Natural killer cell (primary cell): Measurements from ENCODE around the gene EDIL3. TPM values are rescaled to one million over a fixed set of nuclear protein-coding genes. Genes with fewer than 3 reads are reported as not detected.

ENCODE experiments used
- ATAC-seq, 3 donors: fragments of 150-1000 bp in 2 of 3; fragments of 200-7000 bp in 1 of 3; cut with Tn5 transposase; 1 replicate in 1 of 3; 2 replicates in 2 of 3; pipeline ENCODE4 v1.10.0; 2021; ENCODE audit warnings: mild to moderate bottlenecking in 2 of 3, moderate library complexity in 2 of 3
- DNase-seq, 2 donors: peaks; one replicate each; pipeline versions ENCODE4 v3.0.0 to v3.0.0-alpha.2; 2013 to 2021; ENCODE audit warnings: mixed read lengths in 1 of 2
- H3K27ac ChIP-seq: one replicate; pipeline ENCODE4 v1.5.1; 2013; ENCODE audit warnings: mild to moderate bottlenecking, low read length
- H3K27me3 ChIP-seq: one replicate; pipeline ENCODE4 v1.6.1; 2013; ENCODE audit warnings: low read length; ENCODE audit not compliant: control insufficient read depth, insufficient read depth
- H3K36me3 ChIP-seq: one replicate; pipeline ENCODE4 v1.6.1; 2013; ENCODE audit warnings: low read length; ENCODE audit not compliant: control insufficient read depth, insufficient read depth
- H3K4me1 ChIP-seq: one replicate; pipeline ENCODE4 v1.6.1; 2013; ENCODE audit warnings: low read length; ENCODE audit not compliant: control insufficient read depth, insufficient read depth
- H3K4me3 ChIP-seq: one replicate; pipeline ENCODE4 v1.5.1; 2013; ENCODE audit warnings: low read length
- H3K9me3 ChIP-seq: one replicate; pipeline ENCODE4 v1.6.1; 2013; ENCODE audit warnings: low read length; ENCODE audit not compliant: control insufficient read depth, insufficient read depth
- H3K27ac Mint-ChIP-seq, 2 donors: one replicate each; pipeline ENCODE4 v1.8.0; 2022; ENCODE audit warnings: mild to moderate bottlenecking in 2 of 2, mixed read lengths in 2 of 2, moderate library complexity in 1 of 2
- H3K27me3 Mint-ChIP-seq, 2 donors: one replicate each; pipeline ENCODE4 v1.8.0; 2022; ENCODE audit warnings: low read depth in 2 of 2, mixed read lengths in 2 of 2
- H3K36me3 Mint-ChIP-seq: one replicate; pipeline ENCODE4 v1.8.0; 2022; ENCODE audit warnings: mixed read lengths
- H3K4me1 Mint-ChIP-seq, 2 donors: one replicate each; pipeline ENCODE4 v1.8.0; 2022; ENCODE audit warnings: mixed read lengths in 2 of 2
- H3K4me3 Mint-ChIP-seq: one replicate; pipeline ENCODE4 v1.8.0; 2022; ENCODE audit warnings: mild to moderate bottlenecking, moderate library complexity, mixed read lengths
- H3K9me3 Mint-ChIP-seq, 2 donors: one replicate each; pipeline ENCODE4 v1.8.0; 2022; ENCODE audit warnings: mixed read lengths in 2 of 2
- CTCF ChIP-seq: fragments of 200-600 bp; IDR thresholded peaks from one replicate; pipeline ENCODE4 v1.8.0; 2022; ENCODE audit warnings: antibody characterized with exemption
- WGBS: methylation state at CpG from one replicate; pipeline ENCODE4 v1.1.7; 2013; ENCODE audit warnings: missing lambda C conversion rate; ENCODE audit not compliant: insufficient coverage; 5-methylcytosine and 5-hydroxymethylcytosine counted together
- intact Hi-C: fragments of 100-400 bp; cut with micrococcal nuclease; formaldehyde crosslinking; loops from one replicate; pipeline ENCODE4 v1.14.2; 2022
- total RNA-seq, 4 donors: library from RNA; stranded (reverse); fragments of 120-200 nt in 1 of 4; gene quantifications; one replicate each; pipeline versions ENCODE4 v1.2.3 to v1.2.4, GENCODE V29; 2013 to 2022

The EDIL3 gene
- total RNA-seq, 3 donors from 2014 or later (not counting 1 experiment from before 2014, with no cell fraction given): not detected

GRCh38 chr5:84378420-84378819 lies 6.3 kb downstream of the EDIL3 start:
- Histone ChIP-seq H3K4me3 (no peak overlapping the region), H3K27me3 (peaks cover 8% of the 10 kb centered on the region), H3K9me3 (peaks cover 4% of the 10 kb centered on the region), H3K27ac (no peak overlapping the region), H3K4me1 (no peaks in the 10 kb centered on the region), H3K36me3 (no peaks in the 10 kb centered on the region)
- Mint-ChIP-seq H3K27ac (no peak overlapping the region), H3K36me3 (no peaks in the 10 kb centered on the region), H3K4me1 (no peaks in the 10 kb centered on the region), H3K9me3 (peaks cover 4% of the 10 kb centered on the region in 2 donors), H3K27me3 (peaks cover 12 to 14% of the 10 kb centered on the region in 2 donors), H3K4me3 (no peak overlapping the region)
- WGBS: 83% methylated on average over 1 of the region's 1 CpG
- intact Hi-C loops: no loop called here
- no peak for ATAC-seq
- no peak for TF ChIP-seq CTCF
- no peak for DNase-seq

- Histone ChIP-seq H3K4me3 (no peak overlapping the region), H3K27ac (no peak overlapping the region), H3K4me1 (no peaks in the 10 kb centered on the region), H3K9me3 (no peaks in the 10 kb centered on the region), H3K36me3 (no peaks in the 10 kb centered on the region), H3K27me3 (no peaks in the 10 kb centered on the region)
- intact Hi-C loops: no loop called here
- TF ChIP-seq CTCF: no peak
- H3K9me3 Mint-ChIP-seq: peaks cover 5 to 15% of the 10 kb centered on the region in 2 donors
- DNase-seq (no peak), ATAC-seq (no peak)
- H3K36me3 Mint-ChIP-seq: no peaks in the 10 kb centered on the region
- no peak overlapping the region for H3K4me3 Mint-ChIP-seq
- H3K27ac Mint-ChIP-seq: no peak overlapping the region
- no peaks in the 10 kb centered on the region for H3K27me3 Mint-ChIP-seq
- no CpG with 5 or more reads among the region's 1 CpG for WGBS
- no peaks in the 10 kb centered on the region for H3K4me1 Mint-ChIP-seq
Measured at GRCh38 chr5:84376346-84376745, 8.3 kb downstream of the EDIL3 start.

GRCh38 chr5:84374568-84374967 lies 10.1 kb downstream of the EDIL3 start:
- WGBS: 84% methylated on average over 3 of the region's 4 CpGs
- no peaks in the 10 kb centered on the region for H3K4me1 ChIP-seq
- H3K27ac ChIP-seq: no peak overlapping the region
- no peaks in the 10 kb centered on the region for H3K4me1 Mint-ChIP-seq
- H3K36me3 Mint-ChIP-seq: no peaks in the 10 kb centered on the region
- intact Hi-C loops: no loop called here
- H3K36me3 ChIP-seq: no peaks in the 10 kb centered on the region
- no peaks in the 10 kb centered on the region for H3K27me3 Mint-ChIP-seq
- no peak overlapping the region for H3K27ac Mint-ChIP-seq
- no peaks in the 10 kb centered on the region for H3K9me3 ChIP-seq
- H3K9me3 Mint-ChIP-seq: peaks cover 8 to 15% of the 10 kb centered on the region in 2 donors
- H3K4me3 Mint-ChIP-seq: no peak overlapping the region
- no peaks in the 10 kb centered on the region for H3K27me3 ChIP-seq
- no peak for TF ChIP-seq CTCF
- H3K4me3 ChIP-seq: no peak overlapping the region
- ATAC-seq: no peak
- no peak for DNase-seq

- 81% methylated on average over 2 of the region's 2 CpGs for WGBS
- Histone ChIP-seq H3K4me1 (no peaks in the 10 kb centered on the region), H3K27ac (no peak overlapping the region), H3K4me3 (no peak overlapping the region), H3K27me3 (no peaks in the 10 kb centered on the region), H3K36me3 (no peaks in the 10 kb centered on the region), H3K9me3 (no peaks in the 10 kb centered on the region)
- H3K36me3 Mint-ChIP-seq: no peaks in the 10 kb centered on the region
- intact Hi-C loops: no loop called here
- ATAC-seq: no peak
- H3K4me3 Mint-ChIP-seq: no peak overlapping the region
- H3K27ac Mint-ChIP-seq: no peak overlapping the region
- no peak for TF ChIP-seq CTCF
- H3K27me3 Mint-ChIP-seq: no peaks in the 10 kb centered on the region
- peaks cover 10 to 15% of the 10 kb centered on the region in 2 donors for H3K9me3 Mint-ChIP-seq
- DNase-seq: no peak
- H3K4me1 Mint-ChIP-seq: no peaks in the 10 kb centered on the region
Measured at GRCh38 chr5:84373506-84373905, 11.2 kb downstream of the EDIL3 start.
